ENCODE results near the gene UNKL.

The UNKL gene, protein sequence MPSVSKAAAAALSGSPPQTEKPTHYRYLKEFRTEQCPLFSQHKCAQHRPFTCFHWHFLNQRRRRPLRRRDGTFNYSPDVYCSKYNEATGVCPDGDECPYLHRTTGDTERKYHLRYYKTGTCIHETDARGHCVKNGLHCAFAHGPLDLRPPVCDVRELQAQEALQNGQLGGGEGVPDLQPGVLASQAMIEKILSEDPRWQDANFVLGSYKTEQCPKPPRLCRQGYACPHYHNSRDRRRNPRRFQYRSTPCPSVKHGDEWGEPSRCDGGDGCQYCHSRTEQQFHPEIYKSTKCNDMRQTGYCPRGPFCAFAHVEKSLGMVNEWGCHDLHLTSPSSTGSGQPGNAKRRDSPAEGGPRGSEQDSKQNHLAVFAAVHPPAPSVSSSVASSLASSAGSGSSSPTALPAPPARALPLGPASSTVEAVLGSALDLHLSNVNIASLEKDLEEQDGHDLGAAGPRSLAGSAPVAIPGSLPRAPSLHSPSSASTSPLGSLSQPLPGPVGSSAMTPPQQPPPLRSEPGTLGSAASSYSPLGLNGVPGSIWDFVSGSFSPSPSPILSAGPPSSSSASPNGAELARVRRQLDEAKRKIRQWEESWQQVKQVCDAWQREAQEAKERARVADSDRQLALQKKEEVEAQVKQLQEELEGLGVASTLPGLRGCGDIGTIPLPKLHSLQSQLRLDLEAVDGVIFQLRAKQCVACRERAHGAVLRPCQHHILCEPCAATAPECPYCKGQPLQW

DNA sequence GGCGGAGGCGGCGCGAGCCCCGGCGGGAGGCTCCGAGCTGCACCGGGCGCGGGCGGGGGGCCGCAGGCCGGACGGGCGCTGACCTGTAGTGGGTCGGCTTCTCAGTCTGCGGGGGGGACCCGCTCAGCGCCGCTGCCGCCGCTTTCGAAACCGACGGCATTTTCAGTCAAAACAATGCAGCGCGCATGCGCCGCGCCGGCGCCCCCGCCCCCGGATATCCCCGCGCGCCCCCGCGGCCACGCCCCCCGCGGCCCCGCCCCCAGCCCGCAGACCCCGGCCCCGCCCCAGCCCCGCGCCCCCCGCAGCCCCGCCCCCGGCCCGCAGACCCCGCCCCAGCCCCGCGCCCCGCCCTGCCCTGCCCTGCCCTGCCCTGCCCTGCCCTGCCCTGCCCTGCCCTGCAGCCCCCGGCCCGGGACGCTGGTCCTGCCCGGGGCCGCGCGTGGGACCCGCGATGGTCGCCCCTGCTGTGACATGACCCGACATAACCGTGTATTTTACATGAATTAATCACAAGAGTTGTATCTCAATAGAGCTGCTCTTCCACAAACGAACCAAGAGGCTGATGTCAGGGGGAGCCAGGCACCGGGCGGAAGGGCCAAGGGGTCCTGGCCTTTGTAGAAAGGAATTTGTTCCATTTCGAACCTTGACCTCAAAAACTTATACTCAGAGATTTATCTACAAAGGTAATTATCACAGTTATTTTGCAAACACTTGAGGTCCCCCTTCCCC lies at the start of gene UNKL:
Gene UNKL, minus strand, starts transcription at position 173 of the 729 bp plus-strand sequence. Its CDS starts 13 bp downstream, at position 160.
- H3K4me3 ChIP-seq (replicated peaks; ENCODE audit: low read depth, low read length): peak within 1 kb of the TSS; percentile 83
- peak; percentile 64 for DNase-seq (ENCODE audit: low read depth)
- TF ChIP-seq, protein P1, sequence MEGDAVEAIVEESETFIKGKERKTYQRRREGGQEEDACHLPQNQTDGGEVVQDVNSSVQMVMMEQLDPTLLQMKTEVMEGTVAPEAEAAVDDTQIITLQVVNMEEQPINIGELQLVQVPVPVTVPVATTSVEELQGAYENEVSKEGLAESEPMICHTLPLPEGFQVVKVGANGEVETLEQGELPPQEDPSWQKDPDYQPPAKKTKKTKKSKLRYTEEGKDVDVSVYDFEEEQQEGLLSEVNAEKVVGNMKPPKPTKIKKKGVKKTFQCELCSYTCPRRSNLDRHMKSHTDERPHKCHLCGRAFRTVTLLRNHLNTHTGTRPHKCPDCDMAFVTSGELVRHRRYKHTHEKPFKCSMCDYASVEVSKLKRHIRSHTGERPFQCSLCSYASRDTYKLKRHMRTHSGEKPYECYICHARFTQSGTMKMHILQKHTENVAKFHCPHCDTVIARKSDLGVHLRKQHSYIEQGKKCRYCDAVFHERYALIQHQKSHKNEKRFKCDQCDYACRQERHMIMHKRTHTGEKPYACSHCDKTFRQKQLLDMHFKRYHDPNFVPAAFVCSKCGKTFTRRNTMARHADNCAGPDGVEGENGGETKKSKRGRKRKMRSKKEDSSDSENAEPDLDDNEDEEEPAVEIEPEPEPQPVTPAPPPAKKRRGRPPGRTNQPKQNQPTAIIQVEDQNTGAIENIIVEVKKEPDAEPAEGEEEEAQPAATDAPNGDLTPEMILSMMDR (IDR thresholded peaks at IDR 0.05; ENCODE audit: low read length, missing control alignments): no peak

DNA sequence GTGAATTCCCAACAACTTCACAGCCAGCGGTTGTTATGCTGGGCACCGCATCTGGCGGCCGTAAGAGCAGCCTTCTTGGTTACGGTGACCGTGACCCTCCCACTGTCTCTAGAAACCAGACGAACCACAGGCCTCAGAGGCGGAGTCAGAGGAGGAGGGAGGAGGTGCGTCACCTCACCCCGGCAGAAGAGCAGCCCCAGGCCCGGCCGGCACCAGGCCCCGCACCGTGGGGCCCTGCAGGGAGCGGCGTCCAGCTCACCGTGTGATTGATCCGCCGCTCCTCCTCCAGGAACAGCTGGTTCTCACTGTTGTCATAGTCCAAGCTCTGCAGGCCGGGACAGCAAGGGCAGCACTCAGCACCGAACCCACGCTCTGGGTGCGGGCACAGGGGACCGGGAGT lies 46.6 kb upstream of the UNKL start:
- H3K4me3 ChIP-seq (replicated peaks; ENCODE audit: low read depth, low read length): no peak overlapping the region
- TF ChIP-seq, protein P1 (IDR thresholded peaks at IDR 0.05; ENCODE audit: low read length, missing control alignments): no peak

DNA sequence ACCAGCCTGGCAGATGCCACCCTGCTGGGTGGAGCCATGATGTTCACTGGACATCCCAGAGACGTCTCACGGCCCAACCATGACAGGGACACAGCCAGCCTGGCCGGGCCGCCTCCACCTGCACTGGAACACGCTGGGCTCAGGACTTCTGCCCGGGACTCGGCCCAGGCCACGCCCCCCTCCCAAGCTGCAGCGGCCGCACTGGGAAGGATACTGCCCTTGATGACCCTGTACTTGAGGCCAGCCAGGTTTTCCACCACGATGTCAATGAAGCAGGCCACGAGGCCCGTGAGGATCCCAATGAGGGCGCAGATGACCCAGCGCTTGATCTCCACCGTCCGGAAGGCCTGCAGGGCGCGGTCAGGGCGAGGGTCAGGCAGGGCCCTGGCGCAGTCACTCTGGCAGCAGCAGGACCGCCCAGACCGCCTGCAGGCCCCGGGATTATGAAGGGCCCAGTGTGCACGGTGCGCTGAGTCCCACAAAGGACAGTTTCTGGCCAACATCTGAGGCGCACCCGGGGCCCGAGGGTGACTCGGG lies 46.2 kb upstream of the UNKL start:
- TF ChIP-seq, protein P1 (IDR thresholded peaks at IDR 0.05; ENCODE audit: low read length, missing control alignments): no peak
- no peak overlapping the region for H3K4me3 ChIP-seq (replicated peaks; ENCODE audit: low read depth, low read length)
- no peak for DNase-seq (ENCODE audit: low read depth)

More for the DNA sequence above, 46.6 kb upstream of the UNKL start:
- DNase-seq (ENCODE audit: low read depth): no peak

DNA sequence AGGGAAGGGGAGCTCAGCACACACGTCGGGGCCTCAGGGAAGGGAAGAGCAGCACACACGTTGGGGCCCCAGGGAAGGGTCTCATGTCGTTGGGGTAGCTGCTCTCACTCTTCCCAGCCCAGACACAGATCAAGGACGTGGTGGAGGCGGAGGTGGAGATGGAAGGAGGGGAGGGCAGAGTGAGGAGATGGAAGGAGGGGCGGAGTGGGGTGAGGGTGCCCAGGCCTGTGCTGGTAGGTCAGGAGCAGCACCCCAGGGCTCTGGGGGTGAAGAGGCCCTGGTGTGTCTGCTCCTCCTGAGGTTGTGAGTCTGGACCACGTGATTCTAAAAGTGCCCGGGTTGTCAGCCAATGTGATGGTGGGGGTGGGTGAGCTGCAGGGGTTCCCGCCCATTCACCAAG lies 45.5 kb upstream of the UNKL start:
- no peak overlapping the region for H3K4me3 ChIP-seq (replicated peaks; ENCODE audit: low read depth, low read length)
- no peak for DNase-seq (ENCODE audit: low read depth)
- TF ChIP-seq, protein P1 (IDR thresholded peaks at IDR 0.05; ENCODE audit: low read length, missing control alignments): no peak

DNA sequence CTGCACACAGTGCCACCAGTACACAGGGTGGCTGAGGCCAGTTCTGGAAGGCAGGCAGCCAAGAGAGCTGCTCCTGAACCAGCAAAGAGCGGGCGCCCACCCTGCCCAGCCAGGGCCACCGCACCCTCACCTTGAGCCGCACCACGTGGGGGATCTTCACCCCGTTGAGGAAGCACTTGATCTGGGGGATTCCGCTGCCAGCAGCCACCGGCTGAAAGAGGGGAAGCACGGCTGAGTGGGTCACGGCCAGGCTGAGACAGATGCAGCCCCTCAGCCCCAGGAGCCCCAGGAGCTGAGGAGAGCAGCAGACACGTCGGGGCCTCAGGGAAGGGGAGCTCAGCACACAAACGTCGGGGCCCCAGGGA lies 44.5 kb upstream of the UNKL start:
- TF ChIP-seq, protein P1 (IDR thresholded peaks at IDR 0.05; ENCODE audit: low read length, missing control alignments): no peak
- H3K4me3 ChIP-seq (replicated peaks; ENCODE audit: low read depth, low read length): no peak overlapping the region
- no peak for DNase-seq (ENCODE audit: low read depth)

DNA sequence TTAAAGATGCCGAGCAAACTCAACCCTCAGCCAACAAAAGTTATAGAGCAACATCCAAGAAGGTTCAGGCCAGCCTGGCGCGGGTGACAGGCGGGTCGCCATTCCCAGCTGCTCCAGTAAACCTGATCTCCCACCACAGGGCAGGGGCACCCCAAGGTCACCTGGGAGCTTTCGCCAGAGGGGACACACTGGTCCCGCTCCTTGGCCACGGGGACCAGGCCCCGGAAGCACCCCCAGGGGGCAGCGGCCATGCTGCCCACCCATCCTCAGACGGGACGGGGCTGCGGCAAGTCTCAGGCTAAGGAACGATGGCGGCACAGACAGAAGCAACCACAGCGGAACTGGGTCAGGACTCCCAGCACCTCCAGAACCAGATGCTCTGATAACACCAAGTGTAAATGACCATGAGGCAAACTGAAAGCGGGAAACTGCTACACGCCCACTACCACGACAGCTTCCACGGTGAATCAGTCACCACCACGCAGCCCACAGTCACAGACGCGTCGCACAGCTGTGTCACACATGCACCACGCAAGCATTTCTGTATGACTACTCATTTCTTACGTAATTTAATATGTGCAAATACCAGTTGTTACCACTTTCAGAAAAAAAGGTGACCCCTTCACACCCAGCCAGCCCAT lies 44.0 kb upstream of the UNKL start:
- DNase-seq (ENCODE audit: low read depth): no peak

More for the DNA sequence above, 44.0 kb upstream of the UNKL start:
- H3K4me3 ChIP-seq (replicated peaks; ENCODE audit: low read depth, low read length): no peak overlapping the region
- TF ChIP-seq, protein P1 (IDR thresholded peaks at IDR 0.05; ENCODE audit: low read length, missing control alignments): no peak
